Measurements from ENCODE around the gene KRT2. TPM values are rescaled to one million over a fixed set of nuclear protein-coding genes. Genes with fewer than 3 reads are reported as not detected.

KRT2 gene
- total and polyA plus RNA-seq, 9 of the 15 experiments (the other 6 are each of a cell fraction or from before 2014, with no cell fraction given) = 0.03 to 0.69 (median 0.07) TPM; not detected in 2

DNA sequence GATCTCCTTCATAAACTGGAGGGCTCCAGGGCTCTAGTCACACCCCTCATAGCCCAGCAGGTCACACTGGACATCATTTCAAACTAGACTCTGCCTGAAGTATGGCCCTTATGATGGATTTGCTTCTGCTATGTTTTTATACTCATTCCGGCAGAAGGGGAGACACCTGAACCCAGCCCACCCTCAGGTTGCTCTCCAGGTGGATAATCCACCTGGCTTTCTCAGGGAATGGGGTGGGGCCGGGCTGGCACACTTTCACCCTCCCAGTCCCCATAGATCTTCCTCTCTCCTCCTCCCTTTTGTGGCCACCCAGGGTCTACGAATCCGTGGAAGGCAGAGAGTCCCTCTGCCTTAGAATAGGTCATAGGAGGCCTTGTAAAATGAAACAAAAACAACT lies 23.9 kb downstream of the KRT2 start:
- Histone ChIP-seq H3K9me3 (replicated peaks; ENCODE audit: control insufficient read depth, insufficient read depth, low read depth, low read length) (no peaks in the 10 kb centered on the region), H2AFZ (ENCODE audit: low read depth, low read length) (no peak overlapping the region), H3K9ac (ENCODE audit: insufficient read depth in 1 of 2, low read depth in 2 of 2, low read length in 2 of 2) (no peak overlapping the region), H3K4me3 (no peak overlapping the region), H3K4me2 (ENCODE audit: insufficient read depth, low read length) (no peak overlapping the region), H3K27me3 (ENCODE audit: control insufficient read depth in 2 of 2, insufficient read depth in 2 of 2, low read length in 2 of 2) (no peaks in the 10 kb centered on the region), H3K9me1 (ENCODE audit: control insufficient read depth, insufficient read depth, low read length) (no peaks in the 10 kb centered on the region), H3K27ac (ENCODE audit: extremely low read depth, low read depth, low read length) (no peak overlapping the region), H3K79me2 (ENCODE audit: control insufficient read depth, insufficient read depth, low read length) (no peaks in the 10 kb centered on the region), H3K36me3 (ENCODE audit: control insufficient read depth, insufficient read depth, low read length) (no peaks in the 10 kb centered on the region), H4K20me1 (replicated peaks; ENCODE audit: control insufficient read depth, insufficient read depth, low read length) (no peaks in the 10 kb centered on the region), H3K4me1 (replicated peaks in 1 of 2; ENCODE audit: control insufficient read depth in 2 of 2, insufficient read depth in 2 of 2, low read length in 2 of 2) (peaks cover 4 to 29% of the 10 kb centered on the region in 2 experiments)
- POLR2A ChIA-PET = no interaction called here
- WGBS (ENCODE audit: insufficient coverage, low coverage, missing lambda C conversion rate) = 48% methylated on average over 4 of the region's 4 CpGs
- FAIRE-seq (no peak), ATAC-seq (no peak), DNase-seq (ENCODE audit: extremely low read depth in 1 of 4, low spot score in 3 of 4) (no peak)
- in situ Hi-C loops (cut with MboI) (no loop called here), intact Hi-C loops (cut with micrococcal nuclease) (no loop called here)
- CTCF ChIA-PET (ENCODE audit: low intra/inter-chr PET ratio) = no interaction called here
- no TSS peak for BruUV-seq (replicated peaks)
- TF ChIP-seq, protein P1, sequence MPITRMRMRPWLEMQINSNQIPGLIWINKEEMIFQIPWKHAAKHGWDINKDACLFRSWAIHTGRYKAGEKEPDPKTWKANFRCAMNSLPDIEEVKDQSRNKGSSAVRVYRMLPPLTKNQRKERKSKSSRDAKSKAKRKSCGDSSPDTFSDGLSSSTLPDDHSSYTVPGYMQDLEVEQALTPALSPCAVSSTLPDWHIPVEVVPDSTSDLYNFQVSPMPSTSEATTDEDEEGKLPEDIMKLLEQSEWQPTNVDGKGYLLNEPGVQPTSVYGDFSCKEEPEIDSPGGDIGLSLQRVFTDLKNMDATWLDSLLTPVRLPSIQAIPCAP (CRISPR knock-in tag; IDR thresholded peaks at IDR 0.05; ENCODE audit: borderline replicate concordance) = no peak
- no peak for TF ChIP-seq SIRT6 (IDR thresholded peaks at IDR 0.05; ENCODE audit: low read depth, low read length)
- no peak for TF ChIP-seq ZNF778 (CRISPR knock-in tag; IDR thresholded peaks at IDR 0.05)
- TF ChIP-seq ZNF197 (CRISPR knock-in tag; IDR thresholded peaks at IDR 0.05; ENCODE audit: low read depth) = no peak
- TF ChIP-seq ZNF23 (CRISPR knock-in tag; IDR thresholded peaks at IDR 0.05) = no peak
- TF ChIP-seq ELF2 (CRISPR knock-in tag; IDR thresholded peaks at IDR 0.05) = no peak
- TF ChIP-seq, protein P2, sequence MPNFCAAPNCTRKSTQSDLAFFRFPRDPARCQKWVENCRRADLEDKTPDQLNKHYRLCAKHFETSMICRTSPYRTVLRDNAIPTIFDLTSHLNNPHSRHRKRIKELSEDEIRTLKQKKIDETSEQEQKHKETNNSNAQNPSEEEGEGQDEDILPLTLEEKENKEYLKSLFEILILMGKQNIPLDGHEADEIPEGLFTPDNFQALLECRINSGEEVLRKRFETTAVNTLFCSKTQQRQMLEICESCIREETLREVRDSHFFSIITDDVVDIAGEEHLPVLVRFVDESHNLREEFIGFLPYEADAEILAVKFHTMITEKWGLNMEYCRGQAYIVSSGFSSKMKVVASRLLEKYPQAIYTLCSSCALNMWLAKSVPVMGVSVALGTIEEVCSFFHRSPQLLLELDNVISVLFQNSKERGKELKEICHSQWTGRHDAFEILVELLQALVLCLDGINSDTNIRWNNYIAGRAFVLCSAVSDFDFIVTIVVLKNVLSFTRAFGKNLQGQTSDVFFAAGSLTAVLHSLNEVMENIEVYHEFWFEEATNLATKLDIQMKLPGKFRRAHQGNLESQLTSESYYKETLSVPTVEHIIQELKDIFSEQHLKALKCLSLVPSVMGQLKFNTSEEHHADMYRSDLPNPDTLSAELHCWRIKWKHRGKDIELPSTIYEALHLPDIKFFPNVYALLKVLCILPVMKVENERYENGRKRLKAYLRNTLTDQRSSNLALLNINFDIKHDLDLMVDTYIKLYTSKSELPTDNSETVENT (CRISPR knock-in tag; IDR thresholded peaks at IDR 0.05) = no peak
- TF ChIP-seq, protein P3, sequence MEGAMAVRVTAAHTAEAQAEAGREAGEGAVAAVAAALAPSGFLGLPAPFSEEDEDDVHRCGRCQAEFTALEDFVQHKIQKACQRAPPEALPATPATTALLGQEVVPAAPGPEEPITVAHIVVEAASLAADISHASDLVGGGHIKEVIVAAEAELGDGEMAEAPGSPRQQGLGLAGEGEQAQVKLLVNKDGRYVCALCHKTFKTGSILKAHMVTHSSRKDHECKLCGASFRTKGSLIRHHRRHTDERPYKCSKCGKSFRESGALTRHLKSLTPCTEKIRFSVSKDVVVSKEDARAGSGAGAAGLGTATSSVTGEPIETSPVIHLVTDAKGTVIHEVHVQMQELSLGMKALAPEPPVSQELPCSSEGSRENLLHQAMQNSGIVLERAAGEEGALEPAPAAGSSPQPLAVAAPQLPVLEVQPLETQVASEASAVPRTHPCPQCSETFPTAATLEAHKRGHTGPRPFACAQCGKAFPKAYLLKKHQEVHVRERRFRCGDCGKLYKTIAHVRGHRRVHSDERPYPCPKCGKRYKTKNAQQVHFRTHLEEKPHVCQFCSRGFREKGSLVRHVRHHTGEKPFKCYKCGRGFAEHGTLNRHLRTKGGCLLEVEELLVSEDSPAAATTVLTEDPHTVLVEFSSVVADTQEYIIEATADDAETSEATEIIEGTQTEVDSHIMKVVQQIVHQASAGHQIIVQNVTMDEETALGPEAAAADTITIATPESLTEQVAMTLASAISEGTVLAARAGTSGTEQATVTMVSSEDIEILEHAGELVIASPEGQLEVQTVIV (CRISPR knock-in tag; IDR thresholded peaks at IDR 0.05; ENCODE audit: borderline replicate concordance) = no peak
- TF ChIP-seq BMI1 (IDR thresholded peaks at IDR 0.05; ENCODE audit: low read length) = no peak
- no peak for TF ChIP-seq KLF6 (CRISPR knock-in tag; IDR thresholded peaks at IDR 0.05; ENCODE audit: borderline replicate concordance)
- no peak for TF ChIP-seq YBX1 (IDR thresholded peaks at IDR 0.05)
- no peak for TF ChIP-seq ERF (CRISPR knock-in tag; IDR thresholded peaks at IDR 0.05)
- no peak for TF ChIP-seq TAF1 (IDR thresholded peaks at IDR 0.05; ENCODE audit: control insufficient read depth, extremely low read depth, insufficient read depth, low read length, severe bottlenecking)
- no peak for TF ChIP-seq POLR2G (IDR thresholded peaks at IDR 0.05; ENCODE audit: low read depth, low read length)
- no peak for TF ChIP-seq FOXM1 (IDR thresholded peaks at IDR 0.05; ENCODE audit: low read depth)
- no peak for TF ChIP-seq FOXM1 (CRISPR knock-in tag; IDR thresholded peaks at IDR 0.05; ENCODE audit: low read depth)
- TF ChIP-seq, protein P4, sequence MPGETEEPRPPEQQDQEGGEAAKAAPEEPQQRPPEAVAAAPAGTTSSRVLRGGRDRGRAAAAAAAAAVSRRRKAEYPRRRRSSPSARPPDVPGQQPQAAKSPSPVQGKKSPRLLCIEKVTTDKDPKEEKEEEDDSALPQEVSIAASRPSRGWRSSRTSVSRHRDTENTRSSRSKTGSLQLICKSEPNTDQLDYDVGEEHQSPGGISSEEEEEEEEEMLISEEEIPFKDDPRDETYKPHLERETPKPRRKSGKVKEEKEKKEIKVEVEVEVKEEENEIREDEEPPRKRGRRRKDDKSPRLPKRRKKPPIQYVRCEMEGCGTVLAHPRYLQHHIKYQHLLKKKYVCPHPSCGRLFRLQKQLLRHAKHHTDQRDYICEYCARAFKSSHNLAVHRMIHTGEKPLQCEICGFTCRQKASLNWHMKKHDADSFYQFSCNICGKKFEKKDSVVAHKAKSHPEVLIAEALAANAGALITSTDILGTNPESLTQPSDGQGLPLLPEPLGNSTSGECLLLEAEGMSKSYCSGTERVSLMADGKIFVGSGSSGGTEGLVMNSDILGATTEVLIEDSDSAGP (CRISPR knock-in tag; IDR thresholded peaks at IDR 0.05) = no peak

Measured in K562 (cell line).